ACHN (cell line): ENCODE data around the gene ARHGAP10.
A peak's percentile ranks its signal among the peaks of the same experiment; 100 is the strongest.

Source experiments
- DNase-seq: peaks from one replicate; pipeline ENCODE4 v3.0.0-alpha.2; 2015
- in situ Hi-C: cut with HindIII; loops from 2 replicates; pipeline ENCODE4 v1.10.0; 2017; ENCODE audit warnings: low sequenced_read_pairs, low pct_ligation_motif_present, low pct_unique_long_range_greater_than_20kb

ARHGAP10 gene

GRCh38 chr4:148056879-148057278 lies 325.0 kb downstream of the ARHGAP10 start:
- in situ Hi-C loops = no loop called here
- DNase-seq = peak; percentile 25

DNA sequence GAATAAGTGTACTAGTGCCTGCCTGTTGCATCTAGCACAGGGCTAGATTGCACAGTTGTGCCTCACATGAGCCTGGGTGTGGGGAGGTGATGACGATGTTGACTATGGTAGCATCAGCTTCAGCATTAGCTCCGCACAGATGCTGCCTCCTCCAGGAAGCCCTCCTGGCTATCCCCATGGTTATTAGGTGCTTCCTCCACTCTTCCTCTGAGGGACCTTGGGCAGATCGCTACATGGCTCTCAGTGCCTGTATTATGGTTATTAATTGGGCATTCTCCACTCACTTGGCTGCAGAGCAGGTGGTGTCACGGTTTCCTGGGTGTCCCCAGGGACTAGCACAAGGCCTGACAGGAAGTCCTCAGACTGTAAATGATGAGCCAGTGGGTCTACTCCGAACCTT lies 325.6 kb downstream of the ARHGAP10 start:
- in situ Hi-C loops = no loop called here
- DNase-seq = no peak

GRCh38 chr4:148057984-148058859 lies 326.3 kb downstream of the ARHGAP10 start:
- in situ Hi-C loops = no loop called here
- DNase-seq = no peak

GRCh38 chr4:148059617-148060180 lies 327.8 kb downstream of the ARHGAP10 start:
- in situ Hi-C loops = no loop called here

DNA sequence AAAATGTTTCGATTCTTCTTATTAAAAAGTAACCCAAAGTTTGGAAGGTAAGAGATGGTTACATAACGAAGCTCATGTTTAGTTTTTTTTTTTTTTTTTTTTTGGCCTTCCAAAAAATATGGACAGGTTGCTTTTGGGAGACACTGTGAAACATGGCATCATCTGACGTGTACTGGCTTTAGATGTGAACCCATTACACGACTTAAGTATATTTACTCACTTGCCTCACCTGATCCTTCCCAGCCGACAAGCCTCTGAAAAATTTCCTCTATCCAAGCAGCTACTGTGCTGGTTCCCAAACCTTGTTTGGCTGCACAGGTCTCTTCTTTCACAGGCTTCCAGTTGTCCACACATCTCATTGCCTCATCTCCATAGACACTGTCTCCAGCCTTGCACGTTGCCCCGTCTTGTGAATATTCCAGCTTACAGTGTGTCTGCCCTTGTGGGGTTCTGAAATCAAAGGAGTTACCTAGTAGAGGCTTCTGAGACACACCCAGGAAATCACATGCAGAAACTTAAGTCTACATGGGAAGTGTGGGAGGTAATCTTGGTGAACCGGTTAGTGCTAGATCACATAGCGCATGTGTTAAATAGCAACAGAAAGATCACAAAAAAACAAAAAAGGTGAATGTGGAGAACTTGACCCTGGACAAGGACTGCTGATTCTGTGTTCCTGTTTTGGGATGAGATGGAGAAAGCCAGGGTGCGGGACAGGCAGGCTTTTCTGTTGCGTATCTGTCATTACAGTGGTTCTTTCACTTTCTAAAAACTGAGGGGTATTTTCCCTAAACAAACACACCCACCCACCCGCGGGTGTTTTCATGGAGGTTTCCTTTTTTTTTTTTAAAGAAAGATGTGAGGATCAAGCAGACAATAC lies 328.6 kb downstream of the ARHGAP10 start:
- no peak for DNase-seq
- in situ Hi-C loops = no loop called here

More at GRCh38 chr4:148059617-148060180, 327.8 kb downstream of the ARHGAP10 start:
- no peak for DNase-seq

DNA sequence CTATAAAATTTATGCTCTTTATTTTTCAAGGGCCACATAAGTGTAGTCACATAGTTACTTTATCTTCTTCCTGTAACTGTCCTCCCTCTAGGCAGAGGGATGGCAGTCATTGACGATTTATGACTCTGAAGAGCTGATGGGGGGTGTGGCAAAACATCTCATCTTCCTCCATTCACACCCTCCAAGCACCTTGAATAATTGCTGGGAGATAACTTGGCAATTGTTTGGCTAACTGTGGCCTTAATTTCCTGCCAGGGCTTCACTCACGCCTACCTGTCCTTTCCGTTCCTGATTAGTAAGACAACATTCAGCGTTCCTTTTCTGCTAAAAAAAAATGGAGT lies 329.2 kb downstream of the ARHGAP10 start:
- DNase-seq = no peak
- in situ Hi-C loops = no loop called here

DNA sequence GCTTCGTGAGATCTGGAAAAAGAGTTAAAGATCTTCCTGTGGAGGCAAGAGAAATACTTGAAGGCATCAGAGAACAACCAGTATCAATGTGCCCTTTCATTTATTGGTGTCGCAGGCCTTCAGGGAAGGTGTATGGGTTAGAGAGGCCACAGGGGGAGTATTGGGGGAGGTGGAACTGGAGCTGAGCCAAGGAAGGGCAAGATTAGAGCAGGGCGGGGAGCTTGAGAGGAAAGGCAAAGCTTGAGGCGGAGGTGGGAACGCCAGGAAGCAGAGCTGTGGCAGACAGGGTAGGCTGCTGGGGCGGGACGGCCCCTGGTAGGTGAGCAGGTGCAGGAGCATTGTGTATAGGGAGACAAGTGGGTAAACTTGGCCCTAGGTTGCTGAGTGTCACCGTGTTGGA lies 329.9 kb downstream of the ARHGAP10 start:
- in situ Hi-C loops = no loop called here

DNA sequence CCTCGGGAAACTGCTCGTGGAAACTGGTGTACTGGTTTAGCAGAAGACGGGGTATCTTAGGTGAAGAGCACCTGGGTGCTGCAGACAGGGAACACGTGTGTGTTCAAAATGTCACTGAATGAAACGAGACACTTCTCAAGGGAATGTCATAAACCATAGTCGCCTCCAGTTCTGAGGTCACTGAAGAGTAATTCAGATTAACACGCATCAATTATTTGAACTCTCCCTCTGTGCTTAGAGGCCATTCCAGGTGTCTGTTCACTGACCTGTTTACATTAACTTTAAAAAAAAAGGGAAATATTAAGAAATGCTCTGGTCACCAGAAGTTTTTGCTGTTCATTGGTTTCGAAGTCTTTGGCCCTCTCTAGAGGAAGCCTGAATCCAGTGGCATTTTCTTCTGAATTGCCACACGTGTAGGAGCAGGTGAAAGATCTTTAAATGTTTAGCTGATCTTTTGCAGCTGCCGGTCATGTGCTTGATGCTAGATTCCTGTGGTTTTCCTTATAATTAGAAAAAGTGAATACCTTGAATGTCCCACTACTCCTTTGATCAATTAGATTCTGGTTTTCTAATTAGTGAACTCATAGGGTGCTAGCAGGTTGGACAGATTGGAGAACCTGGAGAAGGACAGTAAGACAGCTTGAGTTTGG lies 330.5 kb downstream of the ARHGAP10 start:
- DNase-seq = no peak
- in situ Hi-C loops = no loop called here

More for the DNA sequence above, 329.9 kb downstream of the ARHGAP10 start:
- no peak for DNase-seq

- DNase-seq = no peak
- in situ Hi-C loops = no loop called here
Measured at GRCh38 chr4:148064451-148064850, 332.6 kb downstream of the ARHGAP10 start.

- DNase-seq = no peak
- in situ Hi-C loops = no loop called here
Measured at GRCh38 chr4:148065075-148065474, 333.2 kb downstream of the ARHGAP10 start.

DNA sequence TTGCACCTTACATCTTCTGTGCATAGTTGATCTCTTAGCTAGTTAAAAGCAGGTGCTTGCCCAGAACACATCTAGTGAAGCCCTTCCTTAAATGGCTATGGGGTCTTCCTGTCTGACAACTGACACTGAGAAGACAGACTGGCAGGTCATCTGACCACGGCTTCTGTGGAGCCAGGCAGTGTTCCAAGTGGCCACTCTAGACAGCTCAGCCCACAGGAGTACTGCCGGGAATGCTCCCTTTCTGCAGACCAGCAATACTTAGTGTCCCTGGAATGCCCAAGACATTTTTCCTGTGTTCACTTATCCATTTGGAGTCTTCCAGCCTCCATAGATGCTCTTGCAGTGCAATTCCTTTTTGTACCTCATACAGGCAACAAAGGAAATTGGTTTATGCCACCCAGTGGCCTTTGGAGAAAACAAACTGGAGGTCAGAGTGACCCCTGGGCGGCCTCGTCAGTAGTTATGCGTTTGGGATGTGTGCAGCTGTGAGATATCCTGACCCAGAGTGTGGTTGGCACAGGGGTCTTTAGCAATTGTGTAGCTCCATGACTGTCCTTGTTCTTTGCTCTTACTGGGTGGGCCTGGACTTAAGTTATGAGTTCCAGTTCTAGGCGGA lies 335.5 kb downstream of the ARHGAP10 start:
- in situ Hi-C loops = no loop called here
- DNase-seq = no peak

DNA sequence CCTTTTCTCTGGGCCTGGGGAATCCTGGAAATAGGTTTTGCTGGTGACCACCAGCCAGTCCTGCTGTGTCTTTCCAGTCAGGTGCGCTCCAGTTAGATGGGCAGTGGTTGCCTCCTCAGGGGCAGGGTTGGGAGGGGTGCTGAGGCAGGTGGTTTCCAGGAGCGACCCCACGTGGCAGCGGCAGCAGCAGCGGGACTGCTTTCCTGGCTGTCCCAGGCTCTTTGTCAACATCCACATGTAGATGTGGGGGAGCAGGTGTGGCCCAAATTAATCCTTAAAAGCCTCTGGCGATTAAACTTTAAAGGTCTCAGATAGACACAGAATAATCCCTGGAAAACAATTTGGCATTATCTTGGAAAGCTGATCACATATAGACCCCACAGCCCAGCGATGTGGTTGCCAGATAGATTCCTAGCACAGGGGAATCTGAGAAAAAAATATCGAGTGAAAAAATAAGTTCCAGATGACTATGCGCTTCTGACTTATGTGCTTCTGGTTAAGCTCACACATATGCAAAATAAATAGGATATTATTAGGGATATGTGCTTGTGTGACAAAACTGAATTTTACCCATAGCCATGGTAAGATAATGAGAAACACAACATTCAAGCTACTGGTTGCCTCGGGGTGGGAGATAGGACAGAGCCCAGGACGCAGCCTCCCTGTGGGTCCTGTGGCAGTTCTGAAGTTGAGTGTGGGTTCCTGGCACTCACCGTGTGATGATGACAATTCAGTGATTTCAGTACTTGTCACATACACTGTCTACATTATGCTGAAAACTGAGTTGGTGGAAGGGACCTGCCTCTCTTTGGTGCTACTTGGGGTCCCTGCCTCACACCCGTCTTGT lies 336.4 kb downstream of the ARHGAP10 start:
- in situ Hi-C loops = no loop called here
- DNase-seq = no peak

DNA sequence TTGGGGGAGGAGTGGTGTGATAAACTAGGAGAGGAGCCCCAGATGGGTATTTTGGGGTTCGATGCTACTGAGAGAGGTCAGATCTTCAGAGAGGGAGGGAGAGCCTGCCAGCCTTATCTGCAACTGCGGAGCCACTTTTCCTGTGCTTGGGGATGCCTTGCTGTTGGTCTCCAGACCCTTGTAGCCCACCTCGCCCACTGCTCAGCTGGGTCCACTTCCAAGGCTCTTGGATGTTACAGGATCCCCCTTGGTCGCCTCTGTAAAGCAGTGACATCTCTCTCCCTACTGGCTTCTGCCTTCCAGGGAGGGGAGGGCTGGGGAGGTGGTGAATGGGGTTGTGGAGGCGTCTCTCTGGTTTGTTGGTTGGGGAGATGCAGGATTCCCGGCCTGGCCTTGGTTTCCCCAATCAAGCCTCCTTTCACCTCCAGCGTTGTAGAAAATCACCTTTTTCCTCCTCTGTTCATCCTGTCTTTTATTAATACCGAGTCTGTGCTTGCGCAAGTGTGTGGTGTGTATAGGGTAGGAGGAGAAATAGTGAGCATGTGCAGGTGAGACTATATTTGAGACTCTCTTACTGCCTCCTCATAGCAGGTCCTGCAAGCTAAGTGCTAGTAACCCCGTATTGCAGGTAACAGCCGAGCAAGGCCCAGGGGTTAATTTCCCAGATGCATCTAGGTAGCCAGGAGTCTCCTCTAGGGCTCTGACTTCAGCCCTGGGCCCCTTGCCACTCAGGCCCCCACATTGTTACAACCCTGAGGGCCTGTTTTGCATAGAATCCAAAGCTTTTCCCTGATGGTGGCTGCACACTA lies 337.4 kb downstream of the ARHGAP10 start:
- DNase-seq = no peak
- in situ Hi-C loops = no loop called here

- no peak for DNase-seq
- in situ Hi-C loops = no loop called here
Measured at GRCh38 chr4:148069895-148070178, 337.9 kb downstream of the ARHGAP10 start.

GRCh38 chr4:148071009-148071408 lies 339.1 kb downstream of the ARHGAP10 start:
- DNase-seq = peak; percentile 38
- in situ Hi-C loops = no loop called here

- in situ Hi-C loops = no loop called here
- no peak for DNase-seq
Measured at GRCh38 chr4:148072789-148073188, 340.9 kb downstream of the ARHGAP10 start.

GRCh38 chr4:148073349-148073748 lies 341.5 kb downstream of the ARHGAP10 start:
- in situ Hi-C loops = no loop called here
- no peak for DNase-seq
